AG04449 (cell line): ENCODE measurements around the gene PGP.

Experiments used
- CTCF ChIA-PET: fragments of 350-600 bp; formaldehyde crosslinking; extraction: SDS; loops from one replicate; lab custom pipeline; 2021; ENCODE audit warnings: antibody characterized with exemption; lab: Yijun Ruan, JAX
- POLR2A ChIA-PET: fragments of 400-600, 350-600 bp; formaldehyde crosslinking; extraction: SDS; loops from one replicate; lab custom pipeline; 2020; ENCODE audit warnings: antibody characterized with exemption, inconsistent platforms; lab: Yijun Ruan, JAX
- DNase-seq: peaks from one replicate; pipeline ENCODE4 v3.0.0-alpha.2; 2010; ENCODE audit warnings: low read depth, low spot score
- H3K4me3 ChIP-seq: 2 replicates; pipeline ENCODE4 v1.5.1; 2011; ENCODE audit warnings: low read depth, mild to moderate bottlenecking, control low read depth, low read length
- CTCF ChIP-seq: IDR thresholded peaks from one replicate; pipeline ENCODE4 v1.5.1; 2011; ENCODE audit warnings: mild to moderate bottlenecking, moderate library complexity, low read length, control low read depth, inconsistent platforms; ENCODE audit not compliant: insufficient read depth; ENCODE audit errors: missing control alignments

Gene PGP

GRCh38 chr16:2198283-2198682 lies 16.4 kb downstream of the PGP start:
- DNase-seq: no peak
- POLR2A ChIA-PET: interaction anchor here (0.5 kb wide), 1 partner anchor 1674 kb away, joined by 4 read pairs; no protein-coding TSS in a partner anchor
- CTCF ChIA-PET: interaction anchor here (1.2 kb wide), 1 partner anchor 58 kb away, joined by 3 read pairs; no protein-coding TSS in a partner anchor

GRCh38 chr16:2197765-2198164 lies 16.9 kb downstream of the PGP start:
- TF ChIP-seq CTCF: no peak
- CTCF ChIA-PET: interaction anchor here (1.2 to 1.4 kb wide), 2 partner anchors 9 to 57 kb away, joined by 3 read pairs; no protein-coding TSS in a partner anchor
- no peak for DNase-seq
- H3K4me3 ChIP-seq: no peak overlapping the region
- POLR2A ChIA-PET: no interaction called here

More at GRCh38 chr16:2198283-2198682, 16.4 kb downstream of the PGP start:
- no peak for TF ChIP-seq CTCF
- H3K4me3 ChIP-seq: no peak overlapping the region

- DNase-seq: no peak
- POLR2A ChIA-PET: interaction anchor here (1.3 kb wide), 1 partner anchor 43 kb away, joined by 5 read pairs; no protein-coding TSS in a partner anchor
- CTCF ChIA-PET: interaction anchor here (1.4 kb wide), 1 partner anchor 9 kb away, joined by 3 read pairs; no protein-coding TSS in a partner anchor
- no peak for TF ChIP-seq CTCF
- no peak overlapping the region for H3K4me3 ChIP-seq
Observed at GRCh38 chr16:2196981-2197511, 17.6 kb downstream of the PGP start.

DNA sequence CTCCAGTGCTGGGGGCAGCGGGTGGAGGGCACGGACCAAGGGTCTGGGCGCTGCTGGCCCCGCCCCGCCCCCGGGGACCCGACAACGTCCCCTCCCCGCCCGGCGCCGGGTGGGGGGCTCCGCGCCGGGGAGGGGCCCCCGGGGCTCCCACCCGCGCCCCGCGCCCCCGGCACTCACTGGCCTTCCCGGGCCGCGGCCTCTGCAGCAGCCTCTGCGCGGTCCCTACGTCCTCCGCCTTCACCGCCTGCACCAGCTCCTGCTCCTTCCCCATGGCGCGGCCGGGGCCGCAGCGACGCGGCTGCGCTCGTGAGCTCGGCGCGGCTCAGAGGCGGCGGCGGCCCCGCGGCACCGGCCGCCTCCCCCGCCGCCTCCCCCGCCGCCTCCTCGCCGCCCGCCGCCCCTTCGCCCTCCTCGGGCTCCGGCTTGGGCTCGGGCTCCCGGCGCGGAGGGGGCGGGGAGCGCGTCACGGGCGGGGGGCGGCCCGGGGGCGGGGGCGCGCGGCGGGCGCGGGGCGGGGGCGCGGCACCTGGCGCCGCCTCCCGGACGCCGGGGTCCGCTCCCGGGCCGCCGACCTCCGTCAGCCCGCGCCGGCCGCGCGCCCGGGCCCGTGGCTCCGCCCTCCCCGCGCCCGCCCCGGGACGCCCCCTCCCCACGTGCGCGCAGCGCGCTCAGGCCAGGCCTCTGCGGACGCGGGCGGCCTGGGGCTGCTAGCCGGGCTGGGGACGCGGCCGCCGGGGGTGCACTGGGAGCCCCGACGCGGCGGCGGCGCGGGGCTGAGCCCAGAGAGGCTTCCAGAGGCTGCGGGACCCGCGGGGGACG lies 18.3 kb downstream of the PGP start, which contains the start of gene CASKIN1:
CASKIN1 (minus strand) TSS at position 444 of the 819 bp plus-strand sequence; CDS start at position 271, 173 bp downstream.
- DNase-seq: no peak
- no peak for TF ChIP-seq CTCF
- H3K4me3 ChIP-seq: peak within 1 kb of the TSS; percentile 42
- ChIA-PET CTCF (interaction anchor here (1.4 kb wide), 1 partner anchor 10 kb away, joined by 3 read pairs; no protein-coding TSS in a partner anchor), POLR2A (interaction anchor here (1.3 kb wide), 1 partner anchor 42 kb away, joined by 5 read pairs; no protein-coding TSS in a partner anchor)

DNA sequence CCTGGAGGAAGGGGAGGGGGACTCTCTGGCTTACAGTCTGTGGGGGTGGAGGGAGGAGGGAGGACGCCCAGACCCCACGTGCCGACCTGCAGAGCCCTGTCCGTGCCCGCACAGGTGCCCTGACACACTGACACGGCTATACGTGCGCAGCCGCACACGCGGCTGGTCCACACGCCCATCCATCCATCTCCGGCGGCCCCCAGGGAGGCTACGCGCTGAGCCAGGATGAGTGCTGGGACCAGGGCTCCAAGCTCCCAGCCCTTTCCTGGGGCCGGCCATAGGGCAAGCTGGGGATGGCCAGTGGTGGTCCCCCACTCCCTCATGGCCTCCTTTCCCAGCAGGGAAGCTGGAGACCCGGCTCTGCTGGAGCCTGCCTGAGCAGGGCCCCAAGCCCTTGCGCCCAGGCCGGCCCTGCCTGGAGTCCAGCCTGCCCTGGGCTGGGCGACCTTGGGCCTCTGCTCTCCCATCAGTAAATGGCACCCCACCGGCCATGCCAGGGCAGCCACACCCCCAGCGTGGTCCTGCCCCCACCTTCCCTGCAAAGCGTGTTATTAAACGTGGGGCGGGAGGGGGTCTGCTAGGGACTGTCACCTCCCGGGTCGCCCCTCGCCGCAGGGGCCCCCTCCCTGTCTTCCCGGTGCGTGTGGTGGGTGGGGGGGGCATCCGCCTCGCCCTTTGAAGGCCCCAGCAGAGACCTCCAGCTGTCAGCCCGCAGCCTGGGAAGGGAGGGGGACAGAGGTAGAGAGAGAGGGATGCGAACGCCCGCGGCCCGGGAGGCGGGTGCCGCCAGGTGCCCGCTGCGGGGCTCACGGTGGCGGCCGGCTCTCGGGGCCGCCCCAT lies 19.1 kb downstream of the PGP start:
- DNase-seq: no peak
- POLR2A ChIA-PET: interaction anchor here (1.3 to 1.9 kb wide), 2 partner anchors 40 to 41 kb away, joined by 5 to 11 read pairs; partner anchors contain the start of gene TRAF7
- CTCF ChIA-PET: interaction anchor here (1.6 to 2.1 kb wide), 4 partner anchors 8 to 56 kb away, joined by 3 to 10 read pairs (median 6); partner anchors contain the start of gene ECI1
- no peak overlapping the region for H3K4me3 ChIP-seq
- no peak for TF ChIP-seq CTCF
